Measurements from ENCODE around the gene SLC4A9. TPM values are rescaled to one million over a fixed set of nuclear protein-coding genes. Genes with fewer than 3 reads are reported as not detected.

SLC4A9 gene
- total RNA-seq, 4 donors from 2014 or later = 0.48 to 3.0 (median 0.82) TPM; not detected in 1

DNA sequence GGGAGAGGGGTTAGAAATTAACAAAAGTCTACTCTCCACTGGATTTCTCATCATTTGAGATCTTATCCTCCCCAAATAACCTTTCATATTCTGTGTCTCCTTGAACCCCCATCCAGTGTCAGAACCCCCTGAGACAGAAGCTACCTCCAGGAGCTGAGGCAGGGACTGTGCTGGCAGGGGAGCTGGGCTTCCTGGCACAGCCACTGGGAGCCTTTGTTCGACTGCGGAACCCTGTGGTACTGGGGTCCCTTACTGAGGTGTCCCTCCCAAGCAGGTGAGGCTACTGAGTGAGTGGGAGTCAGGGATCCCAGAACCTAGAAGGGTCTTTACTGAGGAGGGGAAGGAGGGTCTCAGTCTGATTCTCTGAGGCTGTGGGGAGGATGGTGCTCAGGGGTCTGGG lies 1.9 kb downstream of the SLC4A9 start:
- Histone ChIP-seq H3K27me3 (no peaks in the 10 kb centered on the region), H3K36me3 (no peaks in the 10 kb centered on the region), H3K4me1 (peaks cover 0 to 23% (median 8%) of the 10 kb centered on the region in 4 donors), H3K9me3 (no peaks in the 10 kb centered on the region), H3K4me3 (no peak overlapping the region), H3K27ac (no peak overlapping the region)
- in situ Hi-C loops (cut with MboI; ENCODE audit: low pct_ligation_motif_present in 1 of 4, low pct_unique_long_range_greater_than_20kb in 1 of 4, low sequenced_read_pairs in 3 of 4) = no loop called here
- TF ChIP-seq POLR2A (IDR thresholded peaks at IDR 0.05) = no peak
- TF ChIP-seq POLR2AphosphoS5 (IDR thresholded peaks at IDR 0.05) = no peak
- TF ChIP-seq EP300 (IDR thresholded peaks at IDR 0.05; ENCODE audit: low read depth) = no peak
- TF ChIP-seq, protein P1, sequence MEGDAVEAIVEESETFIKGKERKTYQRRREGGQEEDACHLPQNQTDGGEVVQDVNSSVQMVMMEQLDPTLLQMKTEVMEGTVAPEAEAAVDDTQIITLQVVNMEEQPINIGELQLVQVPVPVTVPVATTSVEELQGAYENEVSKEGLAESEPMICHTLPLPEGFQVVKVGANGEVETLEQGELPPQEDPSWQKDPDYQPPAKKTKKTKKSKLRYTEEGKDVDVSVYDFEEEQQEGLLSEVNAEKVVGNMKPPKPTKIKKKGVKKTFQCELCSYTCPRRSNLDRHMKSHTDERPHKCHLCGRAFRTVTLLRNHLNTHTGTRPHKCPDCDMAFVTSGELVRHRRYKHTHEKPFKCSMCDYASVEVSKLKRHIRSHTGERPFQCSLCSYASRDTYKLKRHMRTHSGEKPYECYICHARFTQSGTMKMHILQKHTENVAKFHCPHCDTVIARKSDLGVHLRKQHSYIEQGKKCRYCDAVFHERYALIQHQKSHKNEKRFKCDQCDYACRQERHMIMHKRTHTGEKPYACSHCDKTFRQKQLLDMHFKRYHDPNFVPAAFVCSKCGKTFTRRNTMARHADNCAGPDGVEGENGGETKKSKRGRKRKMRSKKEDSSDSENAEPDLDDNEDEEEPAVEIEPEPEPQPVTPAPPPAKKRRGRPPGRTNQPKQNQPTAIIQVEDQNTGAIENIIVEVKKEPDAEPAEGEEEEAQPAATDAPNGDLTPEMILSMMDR (IDR thresholded peaks at IDR 0.05) = no peak
- intact Hi-C loops (cut with DNase I; ENCODE audit: low total_unique reads) = no loop called here
- no peak for DNase-seq
- 90% methylated on average over 2 of the region's 2 CpGs; no CpG with 5 or more reads in 1 of the 2 donors for WGBS, 2 donors (ENCODE audit: low coverage in 1 of 2)

DNA sequence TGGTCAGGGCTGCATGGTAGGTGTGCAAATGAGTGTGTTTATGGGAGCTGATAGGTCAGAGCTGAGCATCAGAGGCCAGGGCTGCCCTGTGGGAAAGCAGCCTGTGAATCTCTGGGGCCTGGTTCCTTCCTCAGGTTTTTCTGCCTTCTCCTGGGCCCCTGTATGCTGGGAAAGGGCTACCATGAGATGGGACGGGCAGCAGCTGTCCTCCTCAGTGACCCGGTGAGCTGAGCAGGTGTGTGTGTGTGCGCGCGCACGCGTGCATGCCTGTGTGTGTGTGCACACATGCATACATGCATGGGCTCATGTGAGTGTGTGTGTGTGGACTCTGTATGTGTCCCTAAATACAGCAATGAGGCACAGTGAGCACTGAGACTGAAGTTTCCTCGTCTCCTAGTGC lies 2.3 kb downstream of the SLC4A9 start:
- in situ Hi-C loops (cut with MboI; ENCODE audit: low pct_ligation_motif_present in 1 of 4, low pct_unique_long_range_greater_than_20kb in 1 of 4, low sequenced_read_pairs in 3 of 4) (no loop called here), intact Hi-C loops (cut with DNase I; ENCODE audit: low total_unique reads) (no loop called here)
- DNase-seq = no peak
- WGBS, 2 donors (ENCODE audit: low coverage in 1 of 2) = 42% methylated on average over 1 of the region's 8 CpGs; no CpG with 5 or more reads in 1 of the 2 donors
- Histone ChIP-seq H3K27me3 (no peaks in the 10 kb centered on the region), H3K27ac (no peak overlapping the region), H3K9me3 (no peaks in the 10 kb centered on the region), H3K4me3 (no peak overlapping the region), H3K36me3 (no peaks in the 10 kb centered on the region), H3K4me1 (peaks cover 0 to 21% (median 8%) of the 10 kb centered on the region in 4 donors)
- TF ChIP-seq POLR2A (IDR thresholded peaks at IDR 0.05) (no peak), POLR2AphosphoS5 (IDR thresholded peaks at IDR 0.05) (no peak)

DNA sequence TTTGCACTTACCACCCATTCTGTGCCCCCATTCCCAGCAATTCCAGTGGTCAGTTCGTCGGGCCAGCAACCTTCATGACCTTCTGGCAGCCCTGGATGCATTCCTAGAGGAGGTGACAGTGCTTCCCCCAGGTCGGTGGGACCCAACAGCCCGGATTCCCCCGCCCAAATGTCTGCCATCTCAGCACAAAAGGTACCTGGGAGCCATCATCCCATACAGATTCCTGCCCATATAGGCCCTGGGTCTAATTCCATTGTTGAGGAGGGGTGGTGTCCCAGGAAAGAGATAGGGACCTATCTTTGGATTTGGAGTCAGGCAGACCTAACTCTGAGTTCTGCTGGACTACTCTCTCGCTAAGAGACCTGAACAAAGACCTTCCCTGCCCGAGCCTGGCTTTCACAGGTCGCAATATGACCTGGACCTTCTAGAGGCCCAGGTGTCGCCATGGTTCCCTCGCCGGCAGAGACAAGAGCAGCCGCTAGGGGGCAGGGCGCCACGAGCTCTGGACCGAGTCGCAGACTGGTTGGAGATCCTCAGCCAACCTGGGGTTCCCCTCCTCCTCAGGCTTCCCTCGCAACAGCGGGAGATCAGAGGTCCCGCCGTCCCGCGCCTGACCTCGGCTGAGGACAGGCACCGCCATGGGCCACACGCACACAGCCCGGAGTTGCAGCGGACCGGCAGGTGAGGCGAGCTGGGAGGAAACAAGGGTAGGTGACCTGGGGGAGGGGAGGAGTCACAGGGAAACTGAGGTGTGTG lies 3.1 kb downstream of the SLC4A9 start:
- DNase-seq = peak; percentile 89
- intact Hi-C loops (cut with DNase I; ENCODE audit: low total_unique reads) (no loop called here), in situ Hi-C loops (cut with MboI; ENCODE audit: low pct_ligation_motif_present in 1 of 4, low pct_unique_long_range_greater_than_20kb in 1 of 4, low sequenced_read_pairs in 3 of 4) (no loop called here)
- 10 to 92% methylated on average over 2 to 29 of the region's 29 CpGs for WGBS, 2 donors (ENCODE audit: low coverage in 1 of 2)
- Histone ChIP-seq H3K4me3 (peak overlapping the region in 1 of 4 donors; percentile 32), H3K9me3 (no peaks in the 10 kb centered on the region), H3K27me3 (no peaks in the 10 kb centered on the region), H3K4me1 (peaks cover 0 to 14% (median 4%) of the 10 kb centered on the region in 4 donors), H3K27ac (no peak overlapping the region), H3K36me3 (no peaks in the 10 kb centered on the region)
- TF ChIP-seq POLR2AphosphoS5 (IDR thresholded peaks at IDR 0.05) = no peak
- no peak for TF ChIP-seq EP300 (IDR thresholded peaks at IDR 0.05; ENCODE audit: low read depth)
- TF ChIP-seq, protein P1 (IDR thresholded peaks at IDR 0.05) = peak; percentile 89 to 97 (median 93)
- no peak for TF ChIP-seq POLR2A (IDR thresholded peaks at IDR 0.05)

DNA sequence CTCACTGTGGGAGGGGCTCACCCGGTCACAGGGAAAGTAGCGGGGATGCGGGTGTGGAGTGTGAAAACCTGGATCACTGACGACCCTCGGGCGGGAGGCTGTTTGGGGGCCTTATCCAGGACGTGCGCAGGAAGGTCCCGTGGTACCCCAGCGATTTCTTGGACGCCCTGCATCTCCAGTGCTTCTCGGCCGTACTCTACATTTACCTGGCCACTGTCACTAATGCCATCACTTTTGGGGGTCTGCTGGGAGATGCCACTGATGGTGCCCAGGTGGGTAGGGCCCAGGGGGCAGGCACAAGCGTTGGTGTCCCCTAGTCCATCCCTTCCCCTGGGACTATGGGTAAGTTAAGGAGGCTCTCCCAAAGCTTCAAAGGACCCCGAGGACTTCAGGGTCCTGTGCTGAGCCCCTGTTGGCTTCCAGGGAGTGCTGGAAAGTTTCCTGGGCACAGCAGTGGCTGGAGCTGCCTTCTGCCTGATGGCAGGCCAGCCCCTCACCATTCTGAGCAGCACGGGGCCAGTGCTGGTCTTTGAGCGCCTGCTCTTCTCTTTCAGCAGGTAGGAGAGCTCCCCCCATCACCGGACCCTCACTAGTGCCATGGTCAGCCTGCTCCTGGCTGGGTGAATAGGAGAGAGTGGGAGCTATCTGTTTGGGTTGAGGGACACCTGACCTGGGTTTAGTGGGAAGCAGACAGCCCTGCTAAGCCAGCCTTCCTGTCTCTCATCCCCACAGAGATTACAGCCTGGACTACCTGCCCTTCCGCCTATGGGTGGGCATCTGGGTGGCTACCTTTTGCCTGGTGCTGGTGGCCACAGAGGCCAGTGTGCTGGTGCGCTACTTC lies 3.9 kb downstream of the SLC4A9 start:
- intact Hi-C loops (cut with DNase I; ENCODE audit: low total_unique reads) (no loop called here), in situ Hi-C loops (cut with MboI; ENCODE audit: low pct_ligation_motif_present in 1 of 4, low pct_unique_long_range_greater_than_20kb in 1 of 4, low sequenced_read_pairs in 3 of 4) (no loop called here)
- Histone ChIP-seq H3K36me3 (no peaks in the 10 kb centered on the region), H3K4me3 (peak overlapping the region in 1 of 4 donors; percentile 32), H3K27ac (no peak overlapping the region), H3K9me3 (no peaks in the 10 kb centered on the region), H3K4me1 (peaks cover 0 to 11% (median 4%) of the 10 kb centered on the region in 4 donors), H3K27me3 (no peaks in the 10 kb centered on the region)
- TF ChIP-seq EP300 (IDR thresholded peaks at IDR 0.05; ENCODE audit: low read depth) = no peak
- no peak for TF ChIP-seq POLR2AphosphoS5 (IDR thresholded peaks at IDR 0.05)
- DNase-seq = no peak
- 67 to 68% methylated on average over 3 to 20 of the region's 20 CpGs for WGBS, 2 donors (ENCODE audit: low coverage in 1 of 2)

DNA sequence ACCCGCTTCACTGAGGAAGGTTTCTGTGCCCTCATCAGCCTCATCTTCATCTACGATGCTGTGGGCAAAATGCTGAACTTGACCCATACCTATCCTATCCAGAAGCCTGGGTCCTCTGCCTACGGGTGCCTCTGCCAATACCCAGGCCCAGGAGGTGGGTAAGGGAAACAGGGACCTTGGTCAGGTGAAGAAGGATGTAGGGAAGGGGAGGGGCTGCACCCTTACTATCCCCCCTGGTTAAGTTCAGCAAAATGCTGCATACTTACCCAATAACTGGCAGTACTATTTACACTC lies 4.4 kb downstream of the SLC4A9 start:
- WGBS, 2 donors (ENCODE audit: low coverage in 1 of 2) = 98% methylated on average over 3 of the region's 3 CpGs; no CpG with 5 or more reads in 1 of the 2 donors
- in situ Hi-C loops (cut with MboI; ENCODE audit: low pct_ligation_motif_present in 1 of 4, low pct_unique_long_range_greater_than_20kb in 1 of 4, low sequenced_read_pairs in 3 of 4) = no loop called here
- intact Hi-C loops (cut with DNase I; ENCODE audit: low total_unique reads) = no loop called here
- Histone ChIP-seq H3K9me3 (no peaks in the 10 kb centered on the region), H3K4me1 (peaks cover 0 to 11% (median 4%) of the 10 kb centered on the region in 4 donors), H3K36me3 (no peaks in the 10 kb centered on the region), H3K27ac (no peak overlapping the region), H3K27me3 (no peaks in the 10 kb centered on the region), H3K4me3 (no peak overlapping the region)
- no peak for TF ChIP-seq EP300 (IDR thresholded peaks at IDR 0.05; ENCODE audit: low read depth)
- no peak for TF ChIP-seq POLR2AphosphoS5 (IDR thresholded peaks at IDR 0.05)
- TF ChIP-seq, protein P1 (IDR thresholded peaks at IDR 0.05) = no peak
- TF ChIP-seq POLR2A (IDR thresholded peaks at IDR 0.05) = no peak
- no peak for DNase-seq

Data from transverse colon (tissue), 4 donors.